HG02973 (cell line): ENCODE results near the gene ARHGEF37.

Source experiments
- ATAC-seq: cut with Tn5 transposase; IDR thresholded peaks from one replicate; pipeline ENCODE4 v1.9.1; 2021; ENCODE audit warnings: moderate library complexity; ENCODE audit not compliant: unreplicated experiment

The ARHGEF37 gene

DNA sequence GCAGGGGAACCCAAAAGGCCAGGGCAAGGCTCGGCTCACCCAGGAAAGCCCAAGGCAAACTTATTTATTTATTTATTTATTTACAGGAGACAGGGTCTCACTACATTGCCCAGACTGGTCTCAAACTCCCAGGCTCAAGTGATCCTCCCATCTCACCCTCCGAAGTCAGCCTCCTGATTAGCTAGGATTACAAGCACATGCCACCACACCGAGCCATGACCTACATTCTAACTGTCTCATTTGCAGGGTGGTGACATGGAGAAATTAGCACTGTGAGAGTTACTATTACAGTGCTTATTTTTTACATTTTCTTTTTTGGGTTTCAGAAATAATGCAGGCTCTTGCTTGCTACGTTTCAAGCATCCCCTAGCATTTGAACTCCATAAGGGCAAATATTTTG is 18.1 kb downstream of the ARHGEF37 start:
- ATAC-seq = no peak

DNA sequence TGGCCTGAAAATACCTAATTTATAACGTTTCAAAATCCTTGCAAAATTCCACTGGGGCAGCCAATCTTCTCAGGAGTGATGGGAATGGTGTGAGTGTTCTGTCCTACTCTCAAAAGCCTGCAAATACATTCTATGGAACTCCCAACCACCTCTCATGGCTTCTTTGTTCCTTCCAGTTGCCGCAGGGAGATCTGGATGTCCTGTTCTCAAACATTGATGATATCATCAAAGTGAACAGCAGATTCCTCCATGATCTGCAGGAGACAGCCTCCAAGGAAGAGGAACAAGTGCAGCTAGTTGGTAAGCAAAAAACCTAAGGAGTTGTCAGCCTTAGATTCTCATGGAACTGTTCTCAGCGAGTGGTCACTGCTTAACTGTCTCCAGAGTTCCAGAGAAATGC is 19.6 kb downstream of the ARHGEF37 start:
- no peak for ATAC-seq

DNA sequence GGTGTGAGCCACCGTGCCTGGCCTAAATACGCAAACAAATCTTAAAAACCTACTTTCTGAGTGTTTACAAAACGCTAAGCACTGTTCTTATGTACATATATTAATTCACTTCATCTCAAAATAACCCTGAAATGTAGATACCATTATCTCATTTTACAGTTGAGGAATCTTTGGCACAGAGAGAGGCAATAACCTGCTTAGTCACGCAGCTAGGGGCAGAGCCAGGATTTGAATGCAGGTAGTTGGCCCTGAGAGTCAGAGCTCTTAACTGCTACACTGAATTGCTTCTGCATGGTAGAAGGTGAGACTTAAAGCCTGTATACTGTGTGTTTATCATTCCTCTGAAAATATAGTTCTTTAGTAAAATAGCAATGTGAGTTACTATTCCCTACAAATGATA is 21.9 kb downstream of the ARHGEF37 start:
- no peak for ATAC-seq

DNA sequence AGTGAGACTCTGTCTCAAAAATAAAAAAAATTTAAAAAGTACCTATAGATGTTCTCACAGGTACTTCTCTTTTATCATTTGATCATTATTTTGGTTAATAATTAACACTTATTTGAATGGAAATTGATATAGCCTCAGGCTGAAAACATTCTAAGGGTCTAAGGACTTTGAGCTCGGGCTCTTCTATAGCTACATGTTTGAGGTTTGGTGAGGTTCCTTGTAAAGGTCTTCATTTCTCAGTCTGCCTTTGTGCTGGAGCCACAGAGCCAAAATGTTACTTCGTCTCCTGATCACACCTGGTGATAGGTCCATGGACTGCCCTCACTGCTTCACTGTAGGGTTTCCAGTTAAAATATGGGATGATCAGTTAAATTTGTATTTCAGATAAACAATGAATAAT is 22.6 kb downstream of the ARHGEF37 start:
- no peak for ATAC-seq

DNA sequence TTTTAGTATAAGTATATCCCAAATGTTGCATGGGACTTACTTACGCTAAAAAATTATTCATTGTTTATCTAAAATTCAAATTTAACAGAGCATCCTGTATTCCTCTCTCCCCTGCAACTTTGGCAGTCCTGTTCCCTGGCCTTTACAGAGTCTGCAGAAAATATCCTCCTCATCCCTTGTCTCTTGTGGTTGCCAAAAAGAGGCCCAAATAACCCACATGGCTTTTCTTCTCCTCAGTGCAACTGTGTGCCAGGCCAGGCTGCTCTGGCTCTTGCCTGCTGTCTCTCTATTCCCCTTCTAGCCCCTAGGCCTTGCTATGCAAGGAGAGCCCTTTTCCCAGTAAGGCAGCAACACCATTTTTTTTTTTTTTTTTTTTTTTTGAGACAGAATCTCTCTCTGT is 23.0 kb downstream of the ARHGEF37 start:
- ATAC-seq = no peak

DNA sequence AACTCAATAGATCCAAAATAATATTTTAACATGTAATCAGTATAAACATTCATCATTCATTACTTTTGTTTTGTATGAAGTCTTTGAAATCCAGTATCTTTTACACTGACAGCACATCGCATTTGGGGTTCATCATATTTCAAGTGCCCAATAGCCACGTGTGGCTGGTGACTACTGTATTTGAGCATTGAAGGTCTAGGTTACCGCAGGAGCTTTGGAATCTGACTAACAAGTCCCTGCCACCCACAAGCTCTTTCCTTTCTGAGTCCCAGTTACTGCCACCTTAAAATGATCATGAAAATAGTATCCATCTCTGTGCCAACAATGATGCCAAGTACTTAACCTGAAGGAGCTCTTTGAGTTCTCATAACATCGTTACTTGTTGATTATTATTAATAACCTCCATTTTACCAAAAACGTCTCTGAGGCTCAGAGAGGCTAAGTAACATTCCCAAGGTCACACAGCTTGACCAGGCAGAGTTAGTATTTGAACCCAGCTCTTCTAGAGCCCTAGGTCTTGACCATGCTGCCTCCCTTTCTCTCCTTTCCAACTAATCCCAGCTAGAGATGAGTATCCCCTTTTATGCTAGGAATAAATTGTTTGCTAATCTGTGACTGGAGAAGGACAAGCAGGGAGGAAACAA is 24.2 kb downstream of the ARHGEF37 start:
- no peak for ATAC-seq

DNA sequence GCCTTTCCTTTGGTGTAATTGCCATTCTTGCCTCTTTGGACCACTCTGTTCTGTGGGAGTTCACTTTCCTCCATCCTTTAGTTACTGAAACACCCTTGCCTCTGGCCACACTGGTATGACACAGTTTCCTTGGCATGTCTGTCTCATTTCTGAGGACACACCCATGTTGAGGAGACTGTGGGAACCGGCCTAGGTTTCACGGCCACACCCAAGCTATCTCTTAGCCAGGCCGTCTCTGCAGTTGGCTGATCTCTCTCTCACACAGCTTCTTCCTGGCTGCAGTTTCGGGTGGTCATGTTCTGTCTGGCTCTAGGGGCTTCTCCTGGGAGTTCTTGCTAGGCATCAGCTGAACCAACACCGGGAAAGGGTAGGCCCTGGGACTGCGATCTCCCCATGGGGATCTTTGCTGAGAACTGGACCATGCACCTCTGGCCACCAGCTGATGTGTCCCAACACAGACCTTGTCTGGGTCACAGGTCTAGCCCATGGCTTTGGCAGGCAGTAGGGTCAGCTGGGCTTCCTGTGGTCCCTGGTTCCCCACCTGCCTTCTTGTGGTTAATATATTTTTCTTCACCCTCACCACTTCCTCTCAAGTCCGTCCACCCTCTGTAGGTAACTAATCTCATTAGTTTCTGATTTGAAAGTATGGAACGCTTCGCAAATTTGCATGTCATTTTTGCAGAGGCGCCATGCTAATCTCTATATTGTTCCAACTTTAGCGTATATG is 24.9 kb downstream of the ARHGEF37 start:
- peak; percentile 96 for ATAC-seq

DNA sequence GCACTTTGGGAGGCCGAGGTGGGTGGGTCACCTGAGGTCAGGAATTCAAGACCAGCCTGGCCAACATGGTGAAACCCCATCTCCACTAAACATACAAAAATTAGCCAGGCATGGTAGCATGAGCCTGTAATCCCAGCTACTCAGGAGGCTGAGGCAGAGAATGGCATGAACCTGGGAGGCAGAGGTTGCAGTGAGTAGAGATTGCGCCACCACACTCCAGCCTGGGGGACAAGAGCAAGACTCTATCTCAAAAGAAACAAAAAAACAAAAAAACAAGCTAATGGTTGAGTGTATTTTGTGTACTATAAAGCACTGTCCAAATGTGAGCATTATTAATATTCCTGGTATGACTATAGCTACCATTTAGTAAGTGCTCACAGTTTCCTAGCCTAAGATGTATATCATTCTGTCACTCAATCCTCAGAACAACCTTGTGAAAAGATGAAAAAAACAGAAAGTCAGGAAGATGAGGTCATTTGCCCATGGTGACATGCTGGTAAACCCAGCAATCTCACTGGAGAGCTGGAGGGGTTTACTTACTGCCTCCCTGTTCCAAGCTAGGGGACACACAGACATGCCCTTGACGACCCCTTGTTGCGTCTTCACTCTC is 27.7 kb downstream of the ARHGEF37 start:
- ATAC-seq = no peak

DNA sequence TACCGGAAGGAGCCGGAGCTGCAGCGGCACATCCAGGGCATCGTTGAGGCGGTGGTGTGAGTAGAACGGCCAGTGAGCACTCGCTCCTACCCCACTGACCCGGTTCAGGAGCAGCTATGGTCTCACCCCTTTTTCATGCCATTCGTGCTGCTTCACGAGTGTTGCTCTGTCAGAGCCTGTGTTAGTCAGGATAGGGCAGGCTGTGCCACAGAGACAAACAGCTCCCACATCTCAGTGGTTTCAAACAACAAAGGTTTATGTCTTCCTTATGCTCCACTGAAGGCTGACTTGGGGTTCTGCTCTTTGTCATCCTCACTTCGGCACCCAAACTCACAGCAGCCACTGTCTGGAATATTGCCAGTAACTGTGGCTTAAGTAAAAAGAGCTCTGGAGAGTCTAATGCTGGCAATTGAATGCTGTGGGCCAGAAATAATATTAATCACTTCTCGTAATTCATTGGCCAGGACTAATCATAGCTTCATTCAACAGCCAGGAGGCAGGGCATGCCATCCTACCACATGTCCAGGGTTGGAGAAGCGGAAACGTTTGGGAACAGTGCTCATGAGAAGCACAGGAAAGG is 28.4 kb downstream of the ARHGEF37 start:
- ATAC-seq = no peak

DNA sequence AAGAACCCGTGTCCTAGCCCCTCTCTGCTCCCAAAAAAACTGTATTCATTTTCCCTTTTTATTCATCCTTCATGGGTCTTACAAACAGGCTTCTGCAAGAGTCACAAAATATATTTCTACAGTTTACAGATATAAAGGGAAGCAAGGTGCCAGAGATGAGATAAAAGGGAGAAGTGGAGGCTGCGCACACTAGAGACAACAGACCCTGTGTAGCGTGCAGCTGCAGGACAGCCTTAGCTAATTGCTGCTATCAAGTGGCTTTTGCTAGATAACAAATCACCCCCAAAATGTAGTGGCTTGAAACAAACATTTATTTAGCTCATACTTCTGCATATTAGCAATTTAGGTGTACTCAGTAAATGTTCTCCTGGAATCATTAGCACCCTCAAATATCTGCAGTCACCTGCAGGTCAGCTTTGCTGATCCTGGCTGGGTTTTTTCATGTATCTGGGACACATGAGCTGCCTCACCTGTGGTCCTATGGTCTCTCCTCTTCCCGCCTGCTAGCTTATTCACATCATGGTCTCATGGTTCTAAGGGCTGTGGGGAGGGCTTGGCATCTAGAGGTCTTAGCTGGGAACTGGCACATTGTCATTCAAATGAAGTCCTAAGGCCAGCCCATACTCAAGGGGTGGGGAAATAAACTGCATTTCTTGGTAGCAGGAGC is 29.4 kb downstream of the ARHGEF37 start:
- no peak for ATAC-seq

DNA sequence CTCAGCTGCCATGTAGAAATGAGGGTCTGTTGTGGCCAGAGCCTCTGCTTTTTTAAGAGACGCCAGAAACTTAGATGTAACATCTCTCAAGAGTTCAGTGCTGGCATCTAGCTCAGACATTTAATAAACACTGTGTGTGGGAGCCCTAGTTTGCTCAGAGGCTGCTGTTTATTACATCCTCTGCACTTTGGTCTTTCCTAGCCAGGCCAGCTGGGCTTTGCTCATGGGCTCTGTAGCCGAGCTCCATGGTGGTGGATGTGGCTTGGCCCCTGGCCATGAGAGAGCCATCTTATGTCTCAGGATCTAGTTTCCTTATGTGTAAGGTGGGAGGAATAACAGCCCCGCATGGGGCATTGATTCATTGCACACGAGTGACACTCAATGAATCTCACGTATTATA is 30.0 kb downstream of the ARHGEF37 start:
- no peak for ATAC-seq

DNA sequence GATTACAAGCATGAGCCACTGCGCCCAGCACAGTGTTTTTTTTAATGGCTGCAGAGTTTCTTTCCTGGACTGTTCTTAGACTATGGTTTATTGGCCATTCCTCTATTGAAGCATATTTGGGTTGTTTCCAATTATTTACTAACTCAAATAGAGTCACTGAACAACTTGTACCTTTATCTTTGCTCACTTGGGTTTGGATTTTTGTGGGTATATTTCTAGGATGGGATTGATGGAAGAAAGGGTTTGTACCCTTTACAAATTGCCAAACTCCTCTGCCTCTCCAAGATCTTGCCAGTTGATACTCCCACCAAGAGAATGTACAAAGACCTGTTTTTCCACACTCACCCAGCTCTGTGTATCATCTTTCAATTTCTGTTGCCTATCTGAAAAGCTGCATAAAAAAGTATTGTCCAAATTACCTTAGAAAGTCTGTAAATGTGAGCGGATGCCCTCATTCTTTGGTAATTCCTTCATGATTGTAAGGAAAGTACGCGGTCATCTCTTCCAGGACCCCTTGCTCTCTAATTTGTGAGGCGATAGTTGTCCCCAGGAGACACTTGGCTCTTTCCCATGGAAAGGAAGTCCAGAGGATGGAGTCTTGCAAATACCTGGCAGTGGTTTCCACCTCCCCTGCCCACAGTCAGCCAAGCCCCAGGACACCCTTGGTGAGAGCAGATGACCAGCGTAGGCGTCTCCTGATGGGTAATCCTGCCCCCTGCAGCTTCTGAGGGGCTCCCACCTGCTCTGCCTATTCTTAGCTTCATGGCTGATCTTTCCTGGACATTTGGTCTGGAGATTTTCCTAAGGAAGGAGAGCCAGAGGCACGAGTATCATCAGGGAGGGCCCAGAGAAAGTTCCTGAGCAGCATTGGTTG is 33.0 kb downstream of the ARHGEF37 start:
- ATAC-seq = no peak

DNA sequence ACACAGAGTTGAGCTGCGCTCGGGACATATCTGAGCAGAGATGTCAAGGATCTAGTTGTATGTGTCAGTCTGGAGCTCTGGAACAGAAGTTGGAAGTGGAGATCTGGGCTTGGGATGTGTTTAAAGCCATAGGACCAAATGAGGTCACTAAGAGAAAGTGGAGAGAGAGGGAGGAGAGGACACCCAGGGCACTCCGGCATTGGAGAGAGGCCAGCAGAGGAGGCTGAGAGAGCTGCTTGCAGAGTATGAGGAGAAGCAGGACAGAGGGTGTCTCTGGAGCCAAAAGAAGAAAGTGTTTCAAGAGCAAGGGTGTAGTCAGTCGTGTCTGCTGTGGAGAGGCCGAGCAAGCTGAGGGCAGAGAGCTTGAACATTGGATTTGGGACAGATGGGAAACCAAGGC is 34.7 kb downstream of the ARHGEF37 start:
- no peak for ATAC-seq

DNA sequence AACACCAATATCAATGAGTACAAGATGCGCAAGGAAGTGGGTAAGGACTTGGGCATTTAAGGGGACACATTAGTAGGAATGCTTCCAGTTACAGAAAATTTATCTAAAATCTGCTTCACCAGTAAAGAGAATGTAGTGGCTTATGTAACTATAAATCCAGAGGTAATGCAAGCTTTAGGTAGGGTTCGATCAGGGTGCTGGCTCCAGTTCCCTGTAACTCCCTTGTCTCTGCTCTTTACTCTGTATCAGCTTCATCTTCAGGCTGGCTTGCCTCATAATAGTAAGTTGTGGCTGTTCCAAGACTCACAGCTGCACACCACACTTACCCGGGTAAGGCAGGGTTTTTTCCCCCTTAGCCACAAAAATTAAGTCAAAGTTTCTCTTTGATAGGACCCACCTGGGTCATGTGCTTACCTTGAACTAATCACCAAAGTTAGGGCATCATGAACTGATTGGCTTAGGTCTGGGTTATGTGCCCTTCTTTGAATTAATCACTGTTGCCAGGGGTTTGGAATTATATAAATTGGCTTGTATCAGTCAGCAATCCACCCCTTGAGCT is 35.5 kb downstream of the ARHGEF37 start:
- peak; percentile 66 for ATAC-seq

DNA sequence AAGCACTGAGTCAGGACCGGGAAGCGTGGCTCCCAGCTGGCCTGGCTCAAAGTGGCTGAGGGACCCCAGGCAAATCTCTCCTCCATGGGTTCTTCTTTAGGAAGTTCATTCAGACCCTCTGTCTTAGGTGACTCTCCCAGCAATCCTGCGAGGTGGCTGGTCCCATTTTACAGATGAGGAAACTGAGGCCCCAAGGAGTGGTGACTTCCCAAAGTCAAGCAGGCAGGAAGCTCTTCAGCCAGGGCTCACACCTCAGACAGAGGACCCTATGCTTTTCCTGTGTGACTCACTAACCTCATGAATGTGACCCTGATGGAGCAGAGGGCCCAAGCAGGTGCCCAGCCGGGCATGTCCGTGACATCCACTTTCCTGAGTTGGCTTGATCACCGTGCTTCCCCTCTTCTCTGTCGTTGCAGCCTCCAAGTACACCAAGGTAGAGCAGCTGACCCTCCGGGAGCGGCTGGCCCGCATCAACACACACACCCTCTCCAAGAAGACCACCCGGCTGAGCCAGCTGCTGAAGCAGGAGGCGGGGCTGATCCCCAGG is 36.5 kb downstream of the ARHGEF37 start:
- no peak for ATAC-seq

DNA sequence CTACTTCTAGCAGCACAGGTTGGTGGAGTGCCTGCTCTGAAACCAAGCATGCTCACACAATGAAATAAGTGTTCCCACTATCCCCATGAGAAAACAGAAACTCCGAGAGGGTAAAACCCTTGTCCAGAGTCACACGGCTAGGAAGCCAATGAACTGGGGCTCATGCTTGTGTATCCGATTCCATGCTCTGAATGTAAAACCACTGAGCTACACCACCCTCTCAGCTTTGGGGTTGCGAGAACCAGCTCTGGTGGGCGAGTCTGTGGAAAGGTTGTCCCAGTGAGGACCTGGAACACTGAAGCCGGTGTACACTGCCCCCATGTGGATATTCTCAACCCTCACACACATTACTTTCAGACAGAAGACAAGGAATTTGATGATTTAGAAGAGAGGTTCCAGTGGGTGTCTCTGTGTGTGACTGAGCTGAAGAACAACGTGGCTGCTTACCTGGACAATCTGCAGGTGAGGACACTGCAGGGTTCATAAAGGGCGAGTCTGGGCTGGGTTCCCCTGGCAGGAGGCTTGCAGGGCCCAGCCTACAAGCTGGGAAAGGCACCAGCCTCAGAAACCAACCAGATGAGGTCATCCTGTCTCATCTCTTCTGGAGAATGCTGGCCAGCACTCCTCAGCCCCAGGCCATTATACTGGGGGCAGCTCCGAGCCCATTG is 37.4 kb downstream of the ARHGEF37 start:
- no peak for ATAC-seq

DNA sequence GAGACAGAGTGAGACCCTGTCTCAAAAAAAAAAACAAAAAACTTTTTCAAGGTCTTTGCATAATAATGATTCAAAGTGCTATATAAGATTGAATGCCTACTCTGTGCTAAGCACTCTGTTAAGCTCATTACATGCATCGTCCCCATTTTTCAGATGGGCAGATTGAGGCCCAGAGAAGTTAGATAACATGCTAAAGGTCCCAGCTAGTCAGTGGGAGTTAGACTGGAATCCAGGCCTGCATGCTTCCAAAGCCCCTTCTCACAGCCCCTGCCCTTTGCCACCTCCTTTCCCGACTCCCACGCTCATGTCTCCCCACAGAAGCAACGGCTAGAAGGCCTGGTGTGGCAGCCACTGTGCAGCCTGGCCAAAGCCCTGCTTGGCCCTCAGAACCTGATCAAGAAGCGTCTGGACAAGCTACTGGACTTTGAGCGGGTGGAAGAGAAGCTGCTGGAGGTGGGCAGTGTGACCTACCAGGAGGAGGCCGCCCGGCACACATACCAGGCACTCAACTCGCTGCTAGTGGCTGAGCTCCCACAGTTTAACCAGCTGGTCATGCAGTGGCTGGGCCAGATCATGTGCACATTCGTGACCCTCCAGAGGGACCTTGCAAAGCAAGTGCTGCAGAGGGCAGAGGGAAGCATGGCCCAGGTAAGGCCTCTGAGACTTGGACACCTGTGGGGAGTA is 40.3 kb downstream of the ARHGEF37 start:
- ATAC-seq = no peak

DNA sequence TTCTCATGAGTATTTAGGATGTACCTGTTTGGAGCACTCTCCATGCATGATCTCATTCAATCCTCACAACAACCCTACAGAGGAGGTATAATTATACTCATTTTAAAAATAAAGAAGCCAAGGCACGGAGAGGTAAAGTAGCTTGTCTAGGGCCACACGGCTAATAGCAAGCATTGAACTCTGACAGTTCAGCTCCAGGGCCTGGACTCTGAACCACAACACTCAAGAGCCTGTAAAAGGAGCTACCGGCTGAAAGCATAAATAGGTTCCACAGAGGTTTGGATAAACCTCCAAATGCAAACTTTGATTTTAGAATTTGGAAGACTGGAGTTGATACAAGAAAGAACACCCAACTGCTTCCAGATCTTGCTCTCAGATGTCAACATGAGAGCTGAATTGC is 41.2 kb downstream of the ARHGEF37 start:
- no peak for ATAC-seq

DNA sequence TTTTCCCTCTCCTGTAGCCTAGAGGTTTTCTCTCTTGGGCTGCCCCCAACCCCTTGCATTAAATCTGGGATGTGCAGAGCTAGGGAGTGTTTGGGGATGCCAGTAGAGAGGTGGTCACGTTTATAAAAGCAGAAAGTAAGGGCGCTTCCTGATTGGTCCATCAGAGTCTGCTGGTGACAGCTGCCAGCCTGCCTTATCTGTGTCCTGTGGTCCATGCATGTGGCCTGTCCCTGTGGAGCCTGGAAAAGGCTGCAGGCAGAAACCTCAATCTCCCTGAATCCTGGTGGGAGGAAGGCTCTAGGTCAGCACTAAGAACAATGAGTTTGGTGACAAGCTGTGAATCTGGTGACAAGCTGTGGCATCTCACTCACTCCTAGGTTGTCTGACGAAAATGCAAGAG is 42.2 kb downstream of the ARHGEF37 start:
- ATAC-seq = no peak
